HG03442 (cell line): ENCODE results near the gene RASAL2.
"Not testable (repeated sequence)": the region's sequence is repeated elsewhere in the genome, so short reads cannot be mapped to it uniquely, and the experiment has no call there.

Experiments
- ATAC-seq: cut with Tn5 transposase; IDR thresholded peaks from one replicate; pipeline ENCODE4 v1.9.1; 2021; ENCODE audit warnings: mild to moderate bottlenecking, moderate library complexity; ENCODE audit not compliant: unreplicated experiment

Gene RASAL2

DNA sequence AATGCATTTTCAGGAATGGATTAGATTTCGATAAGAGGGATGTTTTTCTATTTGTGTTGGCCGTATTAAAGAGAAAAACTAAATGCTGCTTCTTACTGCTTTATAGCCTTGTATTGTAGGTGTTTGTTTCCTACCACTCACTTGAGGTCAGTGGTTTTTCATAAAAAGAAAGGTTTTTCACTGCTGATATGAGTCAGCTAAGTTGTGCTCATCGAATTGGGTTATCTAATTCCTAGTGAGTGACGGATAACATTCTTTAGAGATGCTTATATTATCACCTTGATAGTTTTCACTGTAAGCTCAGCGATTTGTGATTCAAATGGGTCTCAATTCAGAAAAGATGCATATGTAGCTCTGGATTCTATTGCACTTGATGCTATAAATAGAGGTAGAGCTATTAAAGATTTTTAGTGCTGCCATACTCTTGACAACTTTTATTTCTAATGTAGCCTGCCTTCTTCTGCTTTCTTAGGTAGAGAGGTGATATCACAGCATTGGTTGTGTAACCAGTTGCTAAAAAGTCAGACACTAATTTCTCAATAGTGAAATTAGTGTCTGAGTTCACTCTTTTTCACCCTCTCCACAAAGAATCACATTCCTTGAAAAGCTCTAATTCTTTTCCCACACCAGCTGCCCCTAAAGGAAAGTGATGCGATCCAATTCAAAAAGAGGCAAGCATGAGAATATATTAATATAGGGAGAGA, 180.0 kb downstream of the RASAL2 start:
- peak; percentile 79 for ATAC-seq

DNA sequence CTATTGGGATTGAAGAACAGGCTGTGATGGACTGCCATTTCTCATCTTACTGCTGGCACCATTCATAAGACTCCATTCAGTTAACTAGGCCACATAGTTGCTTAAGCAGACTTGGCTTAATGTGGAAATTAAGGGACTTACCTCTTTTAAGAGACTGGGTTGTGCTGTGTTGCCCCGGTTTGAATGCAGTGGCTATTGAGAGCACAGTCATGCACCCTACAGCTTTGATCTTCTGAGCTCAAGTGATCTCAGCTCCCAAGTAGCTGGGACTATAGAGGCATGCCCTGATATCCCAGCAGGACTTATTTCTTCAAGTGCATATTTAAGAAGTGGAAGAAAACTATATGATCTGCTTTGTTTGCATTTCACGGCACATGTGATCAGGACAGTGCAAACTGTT, 181.1 kb downstream of the RASAL2 start:
- ATAC-seq = no peak

DNA sequence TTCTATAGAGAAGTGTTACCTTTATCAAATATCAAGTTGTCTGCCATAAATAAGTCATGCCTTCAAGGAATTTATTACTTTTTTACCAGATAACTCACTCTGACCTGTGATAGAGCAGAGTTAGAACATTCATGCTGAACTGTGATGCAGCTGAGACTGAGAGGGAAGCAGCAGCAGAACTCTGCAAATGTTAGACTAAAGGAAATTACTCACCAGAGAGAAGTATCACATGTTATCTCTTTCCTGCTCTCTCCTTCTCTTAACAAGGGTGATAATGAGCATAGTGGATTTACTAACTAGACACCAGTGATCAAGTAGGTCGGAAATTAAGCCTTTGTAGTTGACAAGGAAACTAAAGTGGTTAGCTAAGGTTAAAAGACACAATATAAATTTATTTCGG, 181.6 kb downstream of the RASAL2 start:
- no peak for ATAC-seq

DNA sequence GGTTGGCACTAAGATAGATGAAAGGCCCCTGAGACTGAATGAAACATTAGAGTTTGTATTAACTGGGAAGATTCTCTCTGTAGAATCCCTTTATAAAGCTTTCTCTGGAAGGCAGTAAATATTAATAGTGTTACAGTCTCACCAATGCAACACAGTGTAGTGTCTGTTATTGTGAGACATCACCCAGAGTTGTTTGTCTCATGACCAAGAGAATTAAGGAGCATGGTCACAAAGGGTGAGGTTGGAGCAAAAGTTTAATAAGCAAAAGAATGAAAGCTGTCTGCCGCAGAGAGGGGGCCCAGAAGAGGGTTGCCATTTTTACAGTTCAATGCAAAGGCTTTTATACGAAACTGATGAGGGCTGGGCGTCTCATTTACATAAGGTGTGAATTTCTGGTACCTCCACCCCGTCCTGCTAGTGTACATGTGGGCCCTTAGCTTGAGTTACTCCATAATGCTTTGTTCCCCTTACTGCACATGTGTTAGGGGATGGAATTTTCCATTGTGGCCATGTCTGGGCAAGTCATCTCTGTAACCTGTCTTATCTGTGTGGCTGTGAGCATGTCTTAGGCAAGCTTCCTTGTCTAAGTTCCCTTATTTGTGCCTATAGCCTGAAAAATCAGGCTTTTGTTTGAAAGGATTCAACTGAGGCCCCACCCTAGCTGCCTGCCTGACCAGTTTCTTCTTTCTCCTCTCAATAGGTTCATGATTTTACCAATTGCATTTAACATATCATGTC, 184.1 kb downstream of the RASAL2 start:
- no peak for ATAC-seq

DNA sequence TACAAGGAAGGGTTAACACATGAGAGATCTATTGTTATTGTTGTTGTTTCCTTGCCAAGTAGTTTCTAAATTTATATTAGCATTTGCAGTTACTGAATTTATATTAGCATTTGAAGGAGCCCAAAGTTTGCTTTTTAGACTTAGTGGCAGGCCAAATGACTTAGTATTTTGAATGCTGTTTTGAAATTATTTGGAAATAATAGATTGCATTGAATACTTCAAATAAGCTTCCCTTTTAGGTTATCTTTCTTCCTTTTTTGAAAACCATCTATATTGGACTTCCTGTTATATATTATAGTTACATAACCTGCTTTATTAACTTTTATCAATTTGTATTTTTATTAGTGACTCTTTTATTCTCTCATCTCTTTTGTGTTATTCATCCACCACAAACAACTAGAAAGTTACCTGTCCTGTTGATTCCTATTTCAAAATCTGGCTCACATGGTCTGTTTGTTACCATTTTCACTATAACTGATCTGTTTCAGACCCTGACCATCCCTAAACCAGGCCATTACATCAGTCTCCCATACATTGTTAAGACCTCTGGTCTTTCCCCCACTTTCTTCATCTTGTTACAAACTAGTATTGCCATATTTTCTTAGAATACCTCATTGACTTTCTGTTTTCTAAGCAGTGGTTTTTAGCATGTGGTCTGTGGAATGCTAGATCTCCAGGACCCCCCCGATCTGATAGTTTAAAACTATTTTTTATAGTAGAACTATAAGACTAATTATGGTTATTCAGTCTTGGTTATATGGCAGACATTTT, 185.2 kb downstream of the RASAL2 start:
- no peak for ATAC-seq

DNA sequence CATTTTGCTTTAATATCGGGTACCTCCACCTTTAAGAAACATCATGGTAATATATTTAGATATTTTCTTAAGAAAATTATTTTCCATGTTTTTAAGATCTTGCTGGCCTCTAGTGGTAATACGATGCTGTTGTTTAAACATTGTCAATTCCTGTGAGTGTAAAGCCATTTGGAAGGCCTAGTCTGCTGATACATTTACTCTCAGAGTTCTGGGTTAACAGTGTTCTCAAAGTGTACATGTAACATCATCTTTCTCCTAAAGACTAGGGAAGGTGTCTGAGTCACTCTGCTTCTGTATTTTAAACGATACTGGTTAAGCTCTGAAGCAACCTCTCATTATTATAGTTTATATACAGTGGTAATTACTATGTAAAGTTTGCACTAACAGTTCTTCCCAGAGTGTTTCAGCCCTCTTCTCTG, 189.1 kb downstream of the RASAL2 start:
- no peak for ATAC-seq

DNA sequence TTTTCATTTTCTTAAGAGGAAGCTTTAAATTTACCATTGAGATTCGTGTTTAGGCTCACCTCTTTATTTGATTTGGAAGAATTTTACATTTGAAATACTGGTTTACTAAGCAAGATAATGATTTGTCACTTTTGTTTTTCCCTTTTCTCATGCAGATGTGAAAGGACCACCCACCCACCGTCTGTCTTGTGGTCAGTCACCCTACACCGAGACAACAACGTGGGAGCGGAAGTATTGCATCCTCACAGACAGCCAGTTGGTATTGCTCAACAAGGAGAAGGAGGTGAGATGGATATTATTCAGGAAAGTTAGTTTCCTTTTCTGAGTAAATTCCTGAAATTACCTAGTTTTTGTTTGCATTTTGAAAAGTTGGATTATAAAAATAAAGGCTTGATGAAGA, 189.5 kb downstream of the RASAL2 start:
- ATAC-seq = no peak

DNA sequence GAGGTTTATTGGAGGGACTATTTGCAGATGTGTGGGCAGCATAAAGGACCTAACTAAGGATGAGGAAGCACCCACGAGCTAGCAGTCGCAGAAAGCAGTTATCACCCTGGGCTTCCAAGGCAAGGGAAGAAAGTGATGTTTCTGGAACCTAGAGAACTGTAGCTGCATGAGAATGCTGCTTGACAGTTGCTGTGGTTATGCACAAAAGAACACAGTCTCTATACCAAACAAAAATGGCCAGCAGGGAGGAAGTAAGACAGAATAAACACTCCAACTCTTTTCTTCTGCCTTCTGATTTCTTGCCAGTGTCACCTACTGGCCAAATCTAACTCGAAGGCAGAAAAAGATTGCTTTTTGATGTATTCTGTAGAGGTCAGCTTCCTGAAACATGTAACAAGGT, 190.2 kb downstream of the RASAL2 start:
- no peak for ATAC-seq

DNA sequence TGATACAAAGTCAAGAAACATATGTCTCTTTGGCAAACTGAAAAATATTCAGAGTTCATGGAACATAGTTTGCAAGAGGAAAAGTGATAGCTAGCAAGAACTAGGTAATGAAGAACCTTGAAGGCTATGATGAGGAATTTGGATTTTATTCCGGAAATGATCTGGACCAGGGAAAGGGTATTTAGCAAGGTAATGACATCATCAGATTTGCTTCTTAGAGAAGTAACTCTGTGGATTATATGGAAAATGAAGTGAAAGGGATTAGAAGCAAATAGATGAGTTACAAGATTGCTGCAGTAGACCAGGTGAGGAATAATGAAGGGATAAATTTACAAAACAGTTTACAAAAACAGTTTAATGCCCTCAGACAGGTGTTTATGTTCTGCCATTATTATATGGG, 197.3 kb downstream of the RASAL2 start:
- ATAC-seq = no peak

DNA sequence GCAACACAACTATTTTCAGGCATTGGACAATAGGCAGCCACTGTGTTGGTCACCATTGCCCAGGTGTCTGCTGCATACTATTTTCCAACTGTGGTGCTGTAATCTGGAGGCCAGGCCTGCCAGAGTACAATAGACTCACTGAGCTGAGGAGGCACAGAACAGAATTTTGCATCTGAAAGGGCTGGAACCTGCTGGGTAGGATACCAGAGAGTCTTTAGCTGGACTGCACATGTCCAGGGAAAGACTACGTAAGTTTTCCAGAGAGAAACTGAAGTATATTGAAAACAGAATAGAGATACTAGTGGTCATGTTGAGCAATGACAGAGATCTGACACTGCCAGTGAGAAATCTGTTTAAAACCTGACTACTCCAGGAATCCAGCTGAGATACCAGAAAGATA, 200.8 kb downstream of the RASAL2 start:
- no peak for ATAC-seq

DNA sequence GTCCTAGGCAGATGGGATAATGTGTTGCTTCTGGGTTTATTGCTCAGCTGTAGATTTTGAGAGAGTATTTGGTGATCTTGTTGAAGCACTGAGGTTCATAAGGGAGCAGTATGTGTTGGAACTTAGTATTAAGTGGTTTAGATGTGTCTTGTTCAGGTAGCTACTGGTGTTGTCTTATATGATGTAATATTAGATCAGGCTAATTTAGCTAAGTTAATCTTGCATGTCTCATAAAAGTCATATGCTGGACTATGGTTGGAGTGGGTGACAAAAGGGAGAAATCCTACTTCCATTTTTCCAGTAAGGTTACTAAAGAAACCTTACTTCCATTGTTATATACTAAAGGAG, 206.4 kb downstream of the RASAL2 start:
- no peak for ATAC-seq

DNA sequence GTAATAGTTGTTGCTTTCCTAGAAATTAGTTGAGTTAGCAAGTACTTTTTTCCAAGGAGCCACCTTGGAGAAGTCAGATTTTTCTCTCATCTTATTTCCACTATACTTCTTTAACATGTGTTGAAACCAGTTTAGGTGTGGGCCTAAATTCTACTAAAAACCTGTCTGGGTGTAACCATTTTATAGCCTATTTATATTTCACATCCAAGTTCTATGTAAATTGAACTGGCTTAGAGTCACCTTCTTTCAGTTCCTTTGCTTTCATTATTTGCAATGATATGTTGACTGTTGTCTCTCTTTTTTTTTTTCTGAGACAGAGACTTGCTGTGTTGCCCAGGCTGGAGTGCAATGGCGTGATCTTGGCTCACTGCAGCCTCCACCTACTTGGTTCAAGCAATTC, 207.2 kb downstream of the RASAL2 start:
- no peak for ATAC-seq

DNA sequence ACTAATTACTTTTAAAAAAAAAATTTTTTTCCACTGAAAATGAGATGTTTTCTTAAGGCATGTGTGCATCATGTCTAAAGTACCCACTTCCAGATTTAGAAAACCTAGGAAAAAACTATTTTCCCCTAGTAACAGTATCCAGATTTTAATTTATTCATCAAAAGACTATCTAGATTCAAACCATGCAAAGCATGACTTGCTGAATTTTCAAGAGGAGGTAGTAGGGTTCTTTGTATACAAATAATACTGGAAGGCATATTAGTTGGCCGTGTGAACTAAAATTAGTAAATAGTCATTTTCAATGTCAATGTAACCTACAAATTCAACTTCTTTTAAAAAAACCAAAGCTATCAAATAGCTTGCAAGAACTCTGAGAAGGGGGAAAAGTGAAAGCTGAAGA, 213.4 kb downstream of the RASAL2 start:
- ATAC-seq = no peak

DNA sequence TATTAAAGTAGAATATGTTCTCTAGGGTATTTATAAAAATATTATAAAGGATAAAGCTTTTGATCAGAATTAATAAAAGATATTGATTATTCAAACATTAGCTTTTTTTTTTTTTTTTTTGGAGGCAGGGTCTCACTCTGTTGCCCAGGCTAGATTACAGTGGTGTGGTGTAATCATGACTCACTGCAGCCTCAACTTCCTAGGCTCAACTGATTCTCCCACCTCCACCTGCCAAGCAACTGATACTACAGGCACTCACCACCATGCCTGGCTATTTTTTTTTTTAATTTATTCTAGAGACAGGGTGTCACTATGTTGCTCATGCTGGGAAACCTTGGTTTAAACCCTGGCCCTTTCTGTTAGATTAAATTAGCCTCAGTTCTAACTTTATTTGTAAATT, 214.5 kb downstream of the RASAL2 start:
- no peak for ATAC-seq

DNA sequence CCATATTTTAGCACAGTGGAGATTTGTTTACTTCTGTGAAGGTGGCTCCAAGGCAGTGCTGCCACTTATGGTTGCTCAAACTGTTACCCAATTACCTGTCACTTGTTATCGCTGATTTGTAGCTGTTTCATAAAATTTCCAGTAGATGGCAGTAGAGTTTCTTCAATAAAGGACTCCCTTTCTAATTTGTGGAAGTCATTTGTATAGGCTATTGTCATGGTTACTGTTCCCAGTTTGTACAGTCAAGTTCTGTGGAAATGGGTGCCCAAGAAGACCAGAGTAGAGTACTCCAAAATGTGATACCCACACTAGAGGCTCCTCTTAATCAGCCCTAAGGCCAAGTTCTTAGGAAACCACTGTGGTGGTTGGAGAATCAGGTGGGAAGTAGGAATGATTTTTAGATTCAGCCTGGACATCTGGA, 216.8 kb downstream of the RASAL2 start:
- peak; percentile 90 for ATAC-seq

DNA sequence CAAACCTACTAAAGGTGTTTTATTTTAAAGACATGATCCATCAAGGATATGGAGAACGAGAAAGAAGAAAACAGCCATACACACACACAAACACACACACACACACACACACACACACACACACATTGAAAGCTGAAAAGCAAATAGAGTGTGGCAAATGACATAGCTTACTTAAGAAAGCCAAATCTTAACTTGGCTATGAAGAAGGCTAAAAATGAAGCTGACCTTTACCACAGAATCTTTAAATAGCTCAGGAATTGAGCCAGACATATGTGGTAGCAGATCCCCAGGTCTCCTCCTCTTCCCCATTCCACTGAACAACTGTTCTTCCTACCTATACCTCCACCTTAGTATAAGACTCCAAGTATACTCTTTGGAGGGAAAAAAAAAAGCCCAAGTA, 217.3 kb downstream of the RASAL2 start:
- ATAC-seq = no peak

DNA sequence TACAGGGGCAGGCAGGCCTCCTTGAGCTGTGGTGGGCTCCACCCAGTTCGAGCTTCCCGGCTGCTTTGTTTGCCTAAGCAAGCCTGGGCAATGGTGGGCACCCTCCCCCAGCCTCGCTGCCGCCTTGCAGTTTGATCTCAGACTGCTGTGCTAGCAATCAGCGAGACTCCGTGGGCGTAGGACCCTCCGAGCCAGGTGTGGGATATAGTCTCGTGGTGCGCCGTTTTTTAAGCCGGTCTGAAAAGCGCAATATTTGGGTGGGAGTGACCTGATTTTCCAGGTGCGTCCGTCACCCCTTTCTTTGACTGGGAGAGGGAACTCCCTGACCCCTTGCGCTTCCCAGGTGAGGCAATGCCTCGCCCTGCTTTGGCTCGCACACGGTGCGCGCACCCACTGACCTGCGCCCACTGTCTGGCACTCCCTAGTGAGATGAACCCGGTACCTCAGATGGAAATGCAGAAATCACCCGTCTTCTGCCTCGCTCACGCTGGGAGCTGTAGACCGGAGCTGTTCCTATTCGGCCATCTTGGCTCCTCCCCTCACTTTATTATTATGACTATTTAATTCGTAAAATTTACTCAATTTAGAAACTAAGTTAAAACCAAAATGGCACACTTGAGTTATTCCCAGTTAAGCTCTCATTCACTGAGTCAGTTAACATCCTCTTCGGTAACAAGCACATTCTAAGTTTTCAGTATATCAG, 226.5 kb downstream of the RASAL2 start:
- ATAC-seq = not testable (repeated sequence)

DNA sequence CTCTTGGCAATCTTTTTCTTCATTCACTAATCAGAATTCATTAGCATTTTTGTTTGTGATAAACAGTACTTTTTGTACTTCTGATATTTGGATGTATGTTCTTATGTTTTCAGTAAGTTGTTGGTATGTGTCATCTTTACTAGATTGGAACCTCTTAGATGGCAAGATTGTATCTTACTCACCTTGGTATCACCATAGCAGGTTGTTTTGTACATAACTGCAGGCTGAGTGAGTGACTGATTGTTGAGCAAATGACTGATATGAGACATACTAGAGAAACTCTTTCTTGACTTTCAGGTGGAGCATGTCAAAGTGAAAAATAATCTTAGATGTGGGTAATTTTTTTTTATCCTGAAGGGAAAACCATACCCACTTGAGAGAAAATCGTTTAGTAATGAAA, 229.2 kb downstream of the RASAL2 start:
- no peak for ATAC-seq

DNA sequence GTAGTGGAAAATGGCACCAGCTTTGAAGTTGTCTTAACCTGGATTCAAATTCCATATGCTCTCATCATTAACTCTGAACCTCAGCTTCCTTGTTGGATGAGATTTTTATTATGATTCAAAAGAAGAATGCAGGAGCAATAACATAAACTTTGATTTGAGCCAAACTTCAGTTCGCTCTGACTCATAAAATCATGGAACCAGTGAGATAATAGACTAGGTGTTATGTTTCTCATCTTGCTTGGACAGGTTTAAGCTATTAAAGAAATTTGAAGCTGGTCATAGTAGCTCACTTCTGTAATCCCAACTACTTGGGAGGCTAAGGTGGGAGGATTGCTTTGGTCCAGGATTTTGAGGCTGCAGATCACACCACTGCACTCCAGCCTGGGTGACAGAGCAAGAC, 230.1 kb downstream of the RASAL2 start:
- ATAC-seq = no peak

DNA sequence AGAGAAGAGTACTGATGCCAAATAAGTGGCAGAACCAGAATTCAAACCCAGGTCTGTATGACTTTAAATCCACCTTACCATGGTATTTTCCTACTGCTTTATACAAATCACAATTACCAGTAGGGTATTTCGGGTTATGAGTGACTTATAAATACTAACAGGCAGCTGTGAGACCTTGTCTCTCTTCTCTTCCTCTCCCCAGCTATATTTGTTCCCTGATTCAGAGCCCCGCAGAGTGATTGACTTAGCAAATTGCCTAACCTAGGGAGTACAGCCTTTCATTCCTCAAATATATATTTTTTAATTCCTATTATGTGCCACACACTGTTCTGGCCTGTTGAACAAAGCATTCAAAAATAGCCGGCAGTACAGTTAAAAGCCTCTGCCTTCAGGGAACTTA, 234.8 kb downstream of the RASAL2 start:
- ATAC-seq = no peak

DNA sequence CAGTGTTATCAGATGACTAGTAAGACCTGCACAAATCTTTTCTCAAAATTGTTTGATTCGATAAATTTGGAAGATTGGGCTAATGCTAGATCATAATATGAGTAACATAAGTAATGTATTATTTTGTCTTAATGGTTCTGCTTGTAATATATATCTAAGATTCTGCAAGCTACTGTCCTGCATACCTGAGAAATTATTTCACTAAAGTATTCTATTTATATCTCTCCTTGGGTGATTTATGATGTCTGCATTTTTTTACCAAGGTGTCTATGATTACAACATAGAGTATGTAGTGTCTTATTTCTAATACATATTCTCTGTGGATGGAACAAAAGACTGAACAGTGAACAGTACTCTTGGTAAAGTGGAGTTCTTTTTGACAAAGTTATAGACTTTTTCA, 236.2 kb downstream of the RASAL2 start:
- ATAC-seq = no peak
